Measurements from ENCODE around the gene B4GALT5.

The B4GALT5 gene

GRCh38 chr20:49698477-49698876 lies 15.2 kb downstream of the B4GALT5 start:
- H3K4me3 ChIP-seq (ENCODE audit: low read length), result no peak overlapping the region
- no peak for DNase-seq (ENCODE audit: low read depth)
- TF ChIP-seq CTCF (conservative IDR thresholded peaks at IDR 0.05; ENCODE audit: low read length), result no peak

- no peak for DNase-seq (ENCODE audit: low read depth)
- no peak overlapping the region for H3K4me3 ChIP-seq (ENCODE audit: low read length)
- no peak for TF ChIP-seq CTCF (conservative IDR thresholded peaks at IDR 0.05; ENCODE audit: low read length)
Observed at GRCh38 chr20:49697071-49697470, 16.6 kb downstream of the B4GALT5 start.

- DNase-seq (ENCODE audit: low read depth), result no peak
- H3K4me3 ChIP-seq (ENCODE audit: low read length), result no peak overlapping the region
- no peak for TF ChIP-seq CTCF (conservative IDR thresholded peaks at IDR 0.05; ENCODE audit: low read length)
Observed at GRCh38 chr20:49696594-49696993, 17.1 kb downstream of the B4GALT5 start.

- DNase-seq (ENCODE audit: low read depth), result peak; percentile 62
- no peak for TF ChIP-seq CTCF (conservative IDR thresholded peaks at IDR 0.05; ENCODE audit: low read length)
- H3K4me3 ChIP-seq (ENCODE audit: low read length), result no peak overlapping the region
Observed at GRCh38 chr20:49695830-49696229, 17.8 kb downstream of the B4GALT5 start.

- no peak overlapping the region for H3K4me3 ChIP-seq (ENCODE audit: low read length)
- no peak for TF ChIP-seq CTCF (conservative IDR thresholded peaks at IDR 0.05; ENCODE audit: low read length)
- no peak for DNase-seq (ENCODE audit: low read depth)
Observed at GRCh38 chr20:49694450-49695071, 19.1 kb downstream of the B4GALT5 start.

GRCh38 chr20:49693435-49694171 lies 20.1 kb downstream of the B4GALT5 start:
- DNase-seq (ENCODE audit: low read depth), result no peak
- TF ChIP-seq CTCF (conservative IDR thresholded peaks at IDR 0.05; ENCODE audit: low read length), result no peak
- no peak overlapping the region for H3K4me3 ChIP-seq (ENCODE audit: low read length)

GRCh38 chr20:49692941-49693340 lies 20.7 kb downstream of the B4GALT5 start:
- no peak overlapping the region for H3K4me3 ChIP-seq (ENCODE audit: low read length)
- no peak for TF ChIP-seq CTCF (conservative IDR thresholded peaks at IDR 0.05; ENCODE audit: low read length)
- no peak for DNase-seq (ENCODE audit: low read depth)

Measured in AG10803 (cell line).